ENCODE data around the gene PALM2AKAP2.
A peak's percentile ranks its signal among the peaks of the same experiment; 100 is the strongest.

The PALM2AKAP2 gene

DNA sequence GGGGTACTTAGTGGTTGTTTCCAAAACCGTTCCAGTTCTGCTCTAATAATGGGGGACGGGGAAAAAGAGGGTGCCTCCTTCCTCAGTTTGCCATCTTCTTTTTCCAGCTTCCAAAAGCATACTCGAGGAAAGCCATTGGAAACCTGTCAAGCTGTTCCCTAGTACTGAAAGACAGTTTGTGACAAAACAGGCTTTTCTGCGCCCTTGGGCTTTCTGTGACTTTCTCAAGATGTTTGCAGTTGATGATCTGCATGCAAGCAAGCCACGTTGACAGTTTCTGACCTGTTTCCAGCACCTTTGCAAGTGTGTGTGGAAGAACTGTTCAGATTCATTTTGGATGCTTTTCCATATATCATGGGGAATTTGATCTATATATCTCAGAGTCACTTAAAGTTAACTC, 26.7 kb upstream of the PALM2AKAP2 start:
- H3K36me3 ChIP-seq (replicated peaks): no peaks in the 10 kb centered on the region
- H3K4me3 ChIP-seq (ENCODE audit: low read depth, low read length): no peak overlapping the region
- TF ChIP-seq, protein P1, sequence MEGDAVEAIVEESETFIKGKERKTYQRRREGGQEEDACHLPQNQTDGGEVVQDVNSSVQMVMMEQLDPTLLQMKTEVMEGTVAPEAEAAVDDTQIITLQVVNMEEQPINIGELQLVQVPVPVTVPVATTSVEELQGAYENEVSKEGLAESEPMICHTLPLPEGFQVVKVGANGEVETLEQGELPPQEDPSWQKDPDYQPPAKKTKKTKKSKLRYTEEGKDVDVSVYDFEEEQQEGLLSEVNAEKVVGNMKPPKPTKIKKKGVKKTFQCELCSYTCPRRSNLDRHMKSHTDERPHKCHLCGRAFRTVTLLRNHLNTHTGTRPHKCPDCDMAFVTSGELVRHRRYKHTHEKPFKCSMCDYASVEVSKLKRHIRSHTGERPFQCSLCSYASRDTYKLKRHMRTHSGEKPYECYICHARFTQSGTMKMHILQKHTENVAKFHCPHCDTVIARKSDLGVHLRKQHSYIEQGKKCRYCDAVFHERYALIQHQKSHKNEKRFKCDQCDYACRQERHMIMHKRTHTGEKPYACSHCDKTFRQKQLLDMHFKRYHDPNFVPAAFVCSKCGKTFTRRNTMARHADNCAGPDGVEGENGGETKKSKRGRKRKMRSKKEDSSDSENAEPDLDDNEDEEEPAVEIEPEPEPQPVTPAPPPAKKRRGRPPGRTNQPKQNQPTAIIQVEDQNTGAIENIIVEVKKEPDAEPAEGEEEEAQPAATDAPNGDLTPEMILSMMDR (IDR thresholded peaks at IDR 0.05; ENCODE audit: low read depth, low read length, missing control alignments): no peak
- no peaks in the 10 kb centered on the region for H3K27me3 ChIP-seq (replicated peaks)
- in situ Hi-C loops (cut with HindIII; ENCODE audit: low pct_ligation_motif_present, low sequenced_read_pairs): no loop called here
- DNase-seq: no peak
- H3K27ac ChIP-seq: no peak overlapping the region

DNA sequence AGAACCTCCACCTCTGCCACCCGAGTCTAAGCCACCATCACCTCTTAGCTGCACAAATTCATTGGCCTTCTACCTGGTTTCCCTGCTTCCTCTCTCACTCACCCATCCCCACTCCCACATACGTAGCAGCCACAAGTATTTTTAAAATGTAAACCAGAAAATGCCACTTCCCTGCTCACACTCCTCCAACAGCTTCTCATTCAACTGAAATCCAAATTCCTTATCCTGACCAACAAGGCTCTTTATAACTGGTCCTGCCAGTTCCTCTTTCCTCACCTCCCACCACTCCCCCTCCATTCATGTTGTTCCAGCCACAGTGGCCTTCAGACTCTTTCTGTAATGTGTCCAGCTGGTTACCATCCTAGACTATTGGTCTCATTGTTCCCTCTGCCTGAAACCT, 25.0 kb upstream of the PALM2AKAP2 start:
- H3K27me3 ChIP-seq (replicated peaks): no peaks in the 10 kb centered on the region
- in situ Hi-C loops (cut with HindIII; ENCODE audit: low pct_ligation_motif_present, low sequenced_read_pairs): no loop called here
- TF ChIP-seq, protein P1 (IDR thresholded peaks at IDR 0.05; ENCODE audit: low read depth, low read length, missing control alignments): no peak
- DNase-seq: no peak
- H3K4me3 ChIP-seq (ENCODE audit: low read depth, low read length): no peak overlapping the region
- no peak overlapping the region for H3K27ac ChIP-seq
- H3K36me3 ChIP-seq (replicated peaks): no peaks in the 10 kb centered on the region

DNA sequence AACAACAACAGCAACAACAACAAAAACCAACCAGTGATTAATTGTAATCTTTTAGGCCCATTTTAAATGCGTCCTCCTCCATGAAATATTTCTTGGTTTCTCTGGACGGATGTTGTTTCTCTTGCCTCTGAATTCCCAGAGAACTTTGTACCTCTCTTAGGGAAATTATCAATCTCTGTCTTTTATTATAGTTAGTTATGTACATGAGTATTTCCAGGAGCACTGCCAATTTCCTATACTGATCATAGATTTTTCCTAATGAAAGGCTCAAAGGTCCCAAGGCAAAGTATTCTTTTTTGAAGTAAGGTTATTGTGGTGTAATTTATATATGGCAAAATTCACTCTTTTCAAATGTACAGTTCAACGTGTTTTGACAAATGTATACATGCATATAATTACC, 20.4 kb upstream of the PALM2AKAP2 start:
- TF ChIP-seq, protein P1 (IDR thresholded peaks at IDR 0.05; ENCODE audit: low read depth, low read length, missing control alignments): no peak
- in situ Hi-C loops (cut with HindIII; ENCODE audit: low pct_ligation_motif_present, low sequenced_read_pairs): no loop called here
- no peaks in the 10 kb centered on the region for H3K36me3 ChIP-seq (replicated peaks)
- H3K27me3 ChIP-seq (replicated peaks): no peaks in the 10 kb centered on the region
- DNase-seq: no peak
- H3K4me3 ChIP-seq (ENCODE audit: low read depth, low read length): no peak overlapping the region
- H3K27ac ChIP-seq: no peak overlapping the region

DNA sequence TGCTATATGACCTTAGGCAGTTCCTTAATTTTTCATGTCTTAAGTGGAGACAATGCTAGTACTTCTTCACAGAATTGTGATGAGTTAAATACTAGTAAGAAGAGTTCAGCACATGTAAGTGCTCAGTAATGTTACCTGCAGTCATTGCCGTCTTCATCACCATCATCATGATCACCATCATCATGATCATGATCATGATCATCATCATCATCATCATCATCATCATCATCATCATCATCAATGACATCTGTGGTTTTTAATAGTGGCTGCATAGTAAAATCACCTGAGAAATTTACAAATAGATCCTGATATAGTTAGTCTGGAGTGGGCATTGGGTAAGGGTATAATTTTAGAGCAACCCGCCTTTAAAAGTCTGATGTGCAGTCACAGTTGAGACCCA, 14.7 kb upstream of the PALM2AKAP2 start:
- TF ChIP-seq, protein P1 (IDR thresholded peaks at IDR 0.05; ENCODE audit: low read depth, low read length, missing control alignments): no peak
- H3K27me3 ChIP-seq (replicated peaks): no peaks in the 10 kb centered on the region

DNA sequence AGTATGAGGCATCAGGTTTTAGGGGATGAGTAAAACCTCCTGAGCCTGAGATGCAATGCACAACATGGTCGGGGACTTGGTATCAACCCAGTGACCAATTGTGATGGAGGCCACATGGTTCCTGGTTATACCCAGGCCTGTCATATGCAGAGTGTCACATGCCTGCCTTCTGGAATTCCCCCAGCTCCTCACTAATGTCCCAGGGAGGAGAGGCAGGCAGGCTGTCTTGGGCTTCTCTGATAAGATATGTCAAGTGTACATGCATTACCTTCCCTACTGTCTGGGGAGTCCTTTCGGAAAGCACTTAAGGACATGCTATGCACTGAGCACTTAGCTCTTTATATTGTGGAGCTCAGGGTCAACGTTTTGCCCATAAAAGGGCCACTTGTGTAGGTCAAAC, 14.2 kb upstream of the PALM2AKAP2 start:
- no peak overlapping the region for H3K27ac ChIP-seq
- no peak for DNase-seq
- TF ChIP-seq, protein P1 (IDR thresholded peaks at IDR 0.05; ENCODE audit: low read depth, low read length, missing control alignments): no peak
- in situ Hi-C loops (cut with HindIII; ENCODE audit: low pct_ligation_motif_present, low sequenced_read_pairs): no loop called here
- H3K36me3 ChIP-seq (replicated peaks): no peaks in the 10 kb centered on the region
- no peak overlapping the region for H3K4me3 ChIP-seq (ENCODE audit: low read depth, low read length)
- H3K27me3 ChIP-seq (replicated peaks): no peaks in the 10 kb centered on the region

More for the DNA sequence above, 14.7 kb upstream of the PALM2AKAP2 start:
- no peaks in the 10 kb centered on the region for H3K36me3 ChIP-seq (replicated peaks)
- no peak overlapping the region for H3K27ac ChIP-seq
- H3K4me3 ChIP-seq (ENCODE audit: low read depth, low read length): no peak overlapping the region
- no peak for DNase-seq
- in situ Hi-C loops (cut with HindIII; ENCODE audit: low pct_ligation_motif_present, low sequenced_read_pairs): no loop called here

DNA sequence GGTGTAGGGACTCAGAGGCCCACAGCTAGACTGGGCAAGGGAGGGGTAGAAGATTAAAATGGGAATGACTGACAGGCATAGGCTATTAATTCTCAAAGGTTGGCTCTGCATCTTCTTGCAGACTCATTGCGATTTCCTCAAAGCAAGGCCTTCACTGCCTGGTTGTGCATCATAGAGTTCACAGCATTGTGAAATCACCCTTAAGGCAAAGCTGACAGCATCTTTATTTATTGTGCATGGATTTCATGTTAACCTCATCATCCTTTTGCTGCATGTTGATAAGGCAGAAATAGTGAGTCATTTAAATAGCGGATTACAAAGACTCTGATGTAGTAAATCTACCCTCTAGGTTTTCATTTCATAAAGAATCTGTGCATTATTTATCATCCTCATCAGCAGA, 13.6 kb upstream of the PALM2AKAP2 start:
- in situ Hi-C loops (cut with HindIII; ENCODE audit: low pct_ligation_motif_present, low sequenced_read_pairs): no loop called here
- Histone ChIP-seq H3K27ac (no peak overlapping the region), H3K36me3 (replicated peaks) (no peaks in the 10 kb centered on the region), H3K4me3 (ENCODE audit: low read depth, low read length) (no peak overlapping the region), H3K27me3 (replicated peaks) (no peaks in the 10 kb centered on the region)
- DNase-seq: peak; percentile 71
- TF ChIP-seq, protein P1 (IDR thresholded peaks at IDR 0.05; ENCODE audit: low read depth, low read length, missing control alignments): no peak
